Measurements from ENCODE around the gene SLC41A3. TPM values are rescaled to one million over a fixed set of nuclear protein-coding genes. Genes with fewer than 3 reads are reported as not detected.

Gene SLC41A3
- total RNA-seq, 2 donors from 2014 or later: 32.2 to 131 TPM

DNA sequence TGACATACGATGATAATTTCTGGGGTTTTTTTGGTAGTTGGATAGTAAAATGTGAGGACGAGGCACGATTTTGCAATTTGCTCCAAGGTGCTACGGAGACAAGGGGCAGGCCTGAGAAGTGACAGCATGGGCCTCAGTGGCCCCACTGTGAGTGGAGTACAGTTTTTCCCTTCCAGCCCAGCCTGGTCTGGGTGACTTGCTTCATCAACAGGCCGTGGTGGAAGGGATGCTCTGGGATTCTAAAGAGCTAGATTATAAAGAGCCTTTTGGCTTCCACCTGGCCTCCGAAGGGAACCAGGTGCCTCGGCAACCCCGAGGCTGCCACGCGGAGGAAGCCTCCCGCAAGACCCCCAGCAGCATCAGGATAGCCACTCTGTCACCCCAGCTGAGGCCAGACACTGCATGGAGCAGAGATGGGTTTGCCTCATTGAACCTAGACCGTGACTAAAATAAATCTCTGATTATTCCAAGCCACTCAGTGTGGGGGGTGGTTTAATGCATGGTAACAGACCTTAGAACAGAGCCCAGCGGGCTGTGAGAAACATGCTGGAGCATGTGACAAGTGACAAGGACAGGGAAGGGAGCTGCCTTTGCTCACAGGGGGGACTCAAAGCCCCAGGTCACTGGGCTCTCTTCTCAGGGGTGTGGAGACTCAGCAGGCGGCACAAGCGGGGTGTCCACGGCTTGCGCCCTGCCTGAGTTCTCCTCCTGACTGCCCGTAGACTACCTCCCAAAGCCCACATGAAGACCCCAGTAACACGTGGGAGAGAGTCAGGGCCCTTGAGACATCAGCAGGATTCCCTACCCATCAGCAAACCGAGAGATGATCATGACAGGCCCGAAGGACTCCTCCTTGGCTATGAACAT, 22.6 kb upstream of the SLC41A3 start:
- H3K4me3 ChIP-seq: no peak overlapping the region
- WGBS: 93% methylated on average over 21 of the region's 21 CpGs
- no peak overlapping the region for H3K27ac ChIP-seq
- no peak for DNase-seq (ENCODE audit: low spot score)
- no peaks in the 10 kb centered on the region for H3K27me3 ChIP-seq (replicated peaks; ENCODE audit: insufficient read depth)
- no peaks in the 10 kb centered on the region for H3K36me3 ChIP-seq
- no peaks in the 10 kb centered on the region for H3K9me3 ChIP-seq
- intact Hi-C loops (cut with DNase I): no loop called here
- TF ChIP-seq, protein P1, sequence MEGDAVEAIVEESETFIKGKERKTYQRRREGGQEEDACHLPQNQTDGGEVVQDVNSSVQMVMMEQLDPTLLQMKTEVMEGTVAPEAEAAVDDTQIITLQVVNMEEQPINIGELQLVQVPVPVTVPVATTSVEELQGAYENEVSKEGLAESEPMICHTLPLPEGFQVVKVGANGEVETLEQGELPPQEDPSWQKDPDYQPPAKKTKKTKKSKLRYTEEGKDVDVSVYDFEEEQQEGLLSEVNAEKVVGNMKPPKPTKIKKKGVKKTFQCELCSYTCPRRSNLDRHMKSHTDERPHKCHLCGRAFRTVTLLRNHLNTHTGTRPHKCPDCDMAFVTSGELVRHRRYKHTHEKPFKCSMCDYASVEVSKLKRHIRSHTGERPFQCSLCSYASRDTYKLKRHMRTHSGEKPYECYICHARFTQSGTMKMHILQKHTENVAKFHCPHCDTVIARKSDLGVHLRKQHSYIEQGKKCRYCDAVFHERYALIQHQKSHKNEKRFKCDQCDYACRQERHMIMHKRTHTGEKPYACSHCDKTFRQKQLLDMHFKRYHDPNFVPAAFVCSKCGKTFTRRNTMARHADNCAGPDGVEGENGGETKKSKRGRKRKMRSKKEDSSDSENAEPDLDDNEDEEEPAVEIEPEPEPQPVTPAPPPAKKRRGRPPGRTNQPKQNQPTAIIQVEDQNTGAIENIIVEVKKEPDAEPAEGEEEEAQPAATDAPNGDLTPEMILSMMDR (IDR thresholded peaks at IDR 0.05): no peak
- TF ChIP-seq POLR2AphosphoS5 (IDR thresholded peaks at IDR 0.05) (no peak), POLR2A (IDR thresholded peaks at IDR 0.05) (no peak)
- H3K4me1 ChIP-seq (replicated peaks): no peaks in the 10 kb centered on the region

- no peaks in the 10 kb centered on the region for H3K9me3 ChIP-seq
- WGBS: 89% methylated on average over 14 of the region's 16 CpGs
- DNase-seq (ENCODE audit: low spot score): no peak
Measured at GRCh38 chr3:126105691-126106187, 21.8 kb upstream of the SLC41A3 start.

DNA sequence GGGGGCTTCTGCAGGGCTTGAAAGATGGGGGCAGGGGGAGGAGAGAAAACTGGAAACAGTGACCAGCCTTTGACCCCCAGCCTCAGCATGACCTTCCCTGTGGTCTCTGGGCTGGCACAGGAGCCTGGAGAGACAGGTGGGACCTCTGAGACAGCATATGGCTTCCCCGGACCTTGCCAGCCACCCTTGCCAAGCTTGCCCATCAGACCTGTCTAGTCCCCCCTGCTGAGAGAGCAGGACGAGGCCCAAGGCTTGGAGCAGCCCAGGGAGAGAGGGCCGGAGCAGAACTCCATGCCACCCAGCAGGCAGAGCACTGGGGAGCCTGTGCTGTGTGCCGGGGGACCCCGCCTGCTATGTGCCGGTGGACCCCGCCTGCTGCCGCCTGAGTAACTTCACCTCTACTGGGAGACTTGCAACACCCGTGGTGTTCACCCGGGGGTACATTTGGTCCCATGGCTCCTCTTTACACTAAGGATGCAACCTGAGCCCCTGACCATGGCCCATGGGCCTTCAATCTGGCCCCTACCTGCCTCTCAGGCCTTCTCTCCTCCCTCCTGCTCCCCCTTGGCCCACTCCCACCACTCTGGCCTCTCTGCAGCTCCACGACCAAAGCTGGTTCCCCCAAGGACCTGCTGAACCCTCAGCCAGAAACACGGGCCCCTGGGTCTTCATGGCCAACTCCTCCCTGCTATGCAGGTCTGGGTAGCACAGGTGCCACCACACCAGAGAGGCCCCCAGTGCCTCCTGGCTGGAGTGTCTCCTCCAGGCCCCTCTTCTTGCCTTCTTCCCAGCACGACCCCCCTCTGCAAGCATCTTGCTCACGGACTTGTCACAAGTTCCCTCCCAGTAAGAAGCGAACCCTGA, 21.1 kb upstream of the SLC41A3 start:
- intact Hi-C loops (cut with DNase I): no loop called here
- Histone ChIP-seq H3K27ac (no peak overlapping the region), H3K36me3 (no peaks in the 10 kb centered on the region), H3K9me3 (no peaks in the 10 kb centered on the region), H3K4me1 (replicated peaks) (no peaks in the 10 kb centered on the region), H3K4me3 (no peak overlapping the region), H3K27me3 (replicated peaks; ENCODE audit: insufficient read depth) (no peaks in the 10 kb centered on the region)
- DNase-seq (ENCODE audit: low spot score): no peak
- 90% methylated on average over 11 of the region's 15 CpGs for WGBS
- no peak for TF ChIP-seq POLR2A (IDR thresholded peaks at IDR 0.05)

More at GRCh38 chr3:126105691-126106187, 21.8 kb upstream of the SLC41A3 start:
- H3K27me3 ChIP-seq (replicated peaks; ENCODE audit: insufficient read depth): no peaks in the 10 kb centered on the region
- no peaks in the 10 kb centered on the region for H3K36me3 ChIP-seq
- intact Hi-C loops (cut with DNase I): no loop called here
- no peak overlapping the region for H3K27ac ChIP-seq
- no peak overlapping the region for H3K4me3 ChIP-seq
- no peaks in the 10 kb centered on the region for H3K4me1 ChIP-seq (replicated peaks)
- TF ChIP-seq POLR2A (IDR thresholded peaks at IDR 0.05) (no peak), POLR2AphosphoS5 (IDR thresholded peaks at IDR 0.05) (no peak)
- TF ChIP-seq, protein P1 (IDR thresholded peaks at IDR 0.05): no peak

DNA sequence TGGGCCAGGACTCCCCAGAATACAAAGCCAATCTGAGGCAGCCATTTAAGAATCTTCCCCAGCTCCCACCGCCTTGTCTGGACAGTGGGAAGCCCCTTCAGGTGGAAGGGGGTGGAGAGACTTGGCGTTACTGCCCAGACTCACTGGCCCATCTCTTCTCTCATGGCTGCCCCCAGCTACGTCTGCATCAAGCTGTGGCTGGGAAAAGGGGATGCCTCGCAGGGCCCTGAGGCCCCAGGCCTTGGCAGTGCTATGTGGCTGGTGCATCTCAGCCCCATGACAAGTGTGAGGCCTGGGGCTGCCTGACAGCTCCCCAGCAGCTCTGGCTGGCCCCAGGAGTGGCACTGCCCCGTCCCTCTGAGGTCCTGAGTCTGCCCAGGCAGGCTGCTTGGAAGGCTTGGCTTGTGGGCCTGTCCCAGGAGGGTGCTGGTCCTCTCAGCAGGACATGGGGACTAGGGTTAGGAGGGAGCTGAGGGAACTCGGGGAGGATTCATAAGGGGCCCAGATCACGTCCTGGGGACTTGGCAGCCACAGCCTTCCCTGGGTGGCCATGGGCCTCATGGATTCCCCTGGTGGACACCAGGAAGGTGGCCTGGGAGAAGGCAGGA, 20.2 kb upstream of the SLC41A3 start:
- Histone ChIP-seq H3K27me3 (replicated peaks; ENCODE audit: insufficient read depth) (no peaks in the 10 kb centered on the region), H3K4me3 (no peak overlapping the region), H3K4me1 (replicated peaks) (no peaks in the 10 kb centered on the region), H3K9me3 (no peaks in the 10 kb centered on the region), H3K27ac (no peak overlapping the region), H3K36me3 (no peaks in the 10 kb centered on the region)
- TF ChIP-seq, protein P1 (IDR thresholded peaks at IDR 0.05): no peak
- TF ChIP-seq POLR2A (IDR thresholded peaks at IDR 0.05) (no peak), POLR2AphosphoS5 (IDR thresholded peaks at IDR 0.05) (no peak)
- WGBS: 85% methylated on average over 7 of the region's 7 CpGs
- intact Hi-C loops (cut with DNase I): no loop called here
- DNase-seq (ENCODE audit: low spot score): no peak
